ENCODE measurements around the gene NOVA1. TPM values are rescaled to one million over a fixed set of nuclear protein-coding genes. Genes with fewer than 3 reads are reported as not detected.

Gene NOVA1
- total and polyA plus RNA-seq, 2 donors (not counting 3 experiments of a cell fraction or from before 2014, with no cell fraction given), result 2.7 to 3.3 TPM

DNA sequence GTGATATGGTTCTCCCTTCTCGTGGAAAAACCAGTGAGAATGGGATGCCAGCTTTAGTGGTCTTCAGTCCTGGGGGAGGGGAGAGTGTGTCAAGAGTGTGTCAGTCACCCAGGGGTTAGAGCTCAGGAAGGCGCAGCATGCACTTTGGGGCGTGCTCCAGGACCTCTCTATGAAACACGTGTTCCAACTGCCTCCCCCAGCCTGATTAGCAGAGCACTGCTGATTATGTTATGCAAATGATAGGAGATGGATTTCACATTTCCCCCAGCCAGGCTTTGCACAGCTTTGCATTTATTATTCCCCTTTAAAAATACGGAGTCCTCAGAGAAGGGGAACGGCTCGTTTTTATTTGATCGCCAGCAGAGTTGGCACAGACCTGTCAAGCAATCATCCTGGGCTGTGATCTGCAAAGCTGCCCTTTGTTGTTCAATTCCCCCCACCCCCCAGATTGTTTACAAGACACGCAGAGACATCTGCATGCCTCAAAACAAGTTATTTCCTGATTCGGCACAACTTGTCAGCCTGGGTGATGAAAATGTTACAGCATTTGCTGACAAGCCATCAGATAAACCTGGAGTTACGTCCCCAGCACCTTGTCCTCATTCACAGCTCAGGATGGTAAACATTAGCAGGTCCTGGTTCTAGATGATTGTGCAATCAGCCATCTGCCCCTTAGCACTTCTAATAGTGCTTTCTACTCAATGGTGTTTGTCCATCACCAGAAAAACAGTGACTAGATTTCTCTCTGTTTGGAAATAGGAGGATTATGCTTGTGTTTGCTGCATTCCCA lies 196.5 kb downstream of the NOVA1 start:
- Histone ChIP-seq H3K36me3 (ENCODE audit: control insufficient read depth in 2 of 2, extremely low read depth in 1 of 2, insufficient read depth in 2 of 2, low read length in 2 of 2) (no peaks in the 10 kb centered on the region), H3K9me1 (replicated peaks; ENCODE audit: control insufficient read depth, extremely low read depth, insufficient read depth, low read length) (no peaks in the 10 kb centered on the region), H3K4me3 (replicated peaks in 1 of 3; ENCODE audit: insufficient read depth in 1 of 3, low read depth in 1 of 3, low read length in 3 of 3) (no peak overlapping the region), H3K27ac (ENCODE audit: insufficient read depth, low read depth, low read length) (no peak overlapping the region), H2AFZ (ENCODE audit: low read depth, low read length) (no peak overlapping the region), H3K4me1 (ENCODE audit: control insufficient read depth, extremely low read depth, insufficient read depth, low read length) (no peaks in the 10 kb centered on the region), H3K4me2 (ENCODE audit: insufficient read depth, low read length) (no peak overlapping the region), H3K9ac (replicated peaks; ENCODE audit: extremely low read depth, insufficient read depth, low read length) (no peak overlapping the region), H3K9me3 (replicated peaks; ENCODE audit: control insufficient read depth, insufficient read depth, low read length) (no peaks in the 10 kb centered on the region), H3K79me2 (ENCODE audit: control insufficient read depth, insufficient read depth, low read length) (no peaks in the 10 kb centered on the region), H4K20me1 (replicated peaks; ENCODE audit: control insufficient read depth, extremely low read depth, insufficient read depth, low read length) (no peaks in the 10 kb centered on the region), H3K27me3 (ENCODE audit: control insufficient read depth in 2 of 2, insufficient read depth in 2 of 2, low read length in 2 of 2) (peaks cover 0 to 3% of the 10 kb centered on the region in 2 experiments)
- no peak for FAIRE-seq
- intact Hi-C loops (cut with micrococcal nuclease) (no loop called here), dilution Hi-C loops (cut with MboI; ENCODE audit: extremely low pct_ligation_motif_present, low sequenced_read_pairs) (no loop called here)
- ChIA-PET CTCF (interaction anchor here (1.5 kb wide), 1 partner anchor 988 kb away, joined by 3 read pairs; no protein-coding TSS in a partner anchor), POLR2A (no interaction called here)
- TF ChIP-seq, protein P1, sequence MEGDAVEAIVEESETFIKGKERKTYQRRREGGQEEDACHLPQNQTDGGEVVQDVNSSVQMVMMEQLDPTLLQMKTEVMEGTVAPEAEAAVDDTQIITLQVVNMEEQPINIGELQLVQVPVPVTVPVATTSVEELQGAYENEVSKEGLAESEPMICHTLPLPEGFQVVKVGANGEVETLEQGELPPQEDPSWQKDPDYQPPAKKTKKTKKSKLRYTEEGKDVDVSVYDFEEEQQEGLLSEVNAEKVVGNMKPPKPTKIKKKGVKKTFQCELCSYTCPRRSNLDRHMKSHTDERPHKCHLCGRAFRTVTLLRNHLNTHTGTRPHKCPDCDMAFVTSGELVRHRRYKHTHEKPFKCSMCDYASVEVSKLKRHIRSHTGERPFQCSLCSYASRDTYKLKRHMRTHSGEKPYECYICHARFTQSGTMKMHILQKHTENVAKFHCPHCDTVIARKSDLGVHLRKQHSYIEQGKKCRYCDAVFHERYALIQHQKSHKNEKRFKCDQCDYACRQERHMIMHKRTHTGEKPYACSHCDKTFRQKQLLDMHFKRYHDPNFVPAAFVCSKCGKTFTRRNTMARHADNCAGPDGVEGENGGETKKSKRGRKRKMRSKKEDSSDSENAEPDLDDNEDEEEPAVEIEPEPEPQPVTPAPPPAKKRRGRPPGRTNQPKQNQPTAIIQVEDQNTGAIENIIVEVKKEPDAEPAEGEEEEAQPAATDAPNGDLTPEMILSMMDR (IDR thresholded peaks at IDR 0.05; ENCODE audit: extremely low read depth in 1 of 2, insufficient read depth in 1 of 2, low read depth in 1 of 2, low read length in 2 of 2), result no peak
- DNase-seq (ENCODE audit: low read depth, low spot score), result no peak
- BruUV-seq (replicated peaks), result no TSS peak

DNA sequence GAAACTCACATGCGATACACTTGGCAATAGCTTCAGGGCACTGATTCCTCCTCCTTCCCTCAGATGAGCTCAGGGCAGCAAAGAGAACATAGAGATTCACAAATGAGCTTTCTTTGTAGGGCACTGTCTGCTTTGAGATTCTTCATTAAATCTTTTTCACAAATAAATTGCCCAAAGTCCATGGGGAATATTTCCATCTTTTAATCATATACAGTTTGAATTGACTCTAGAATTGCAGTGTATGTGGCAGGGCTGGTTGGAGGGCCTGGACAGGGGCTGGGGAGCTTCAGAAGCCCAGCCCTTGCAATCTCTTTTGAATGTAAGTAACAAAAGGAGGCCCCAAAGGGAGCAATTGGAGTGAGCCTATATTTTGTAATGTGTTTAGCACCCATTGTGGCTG lies 197.5 kb downstream of the NOVA1 start:
- dilution Hi-C loops (cut with MboI; ENCODE audit: extremely low pct_ligation_motif_present, low sequenced_read_pairs), result no loop called here
- TF ChIP-seq POLR2A (IDR thresholded peaks at IDR 0.05; ENCODE audit: low read depth, low read length), result no peak
- TF ChIP-seq FOS (IDR thresholded peaks at IDR 0.05; ENCODE audit: borderline replicate concordance, insufficient read depth, low read length), result no peak
- no peak for TF ChIP-seq JUN (IDR thresholded peaks at IDR 0.05; ENCODE audit: borderline replicate concordance, insufficient read depth, insufficient read length, low read depth)
- ChIA-PET CTCF (no interaction called here), POLR2A (no interaction called here)
- Histone ChIP-seq H4K20me1 (replicated peaks; ENCODE audit: control insufficient read depth, extremely low read depth, insufficient read depth, low read length) (no peaks in the 10 kb centered on the region), H3K4me2 (ENCODE audit: insufficient read depth, low read length) (no peak overlapping the region), H3K79me2 (ENCODE audit: control insufficient read depth, insufficient read depth, low read length) (no peaks in the 10 kb centered on the region), H3K27me3 (ENCODE audit: control insufficient read depth in 2 of 2, insufficient read depth in 2 of 2, low read length in 2 of 2) (peaks cover 0 to 3% of the 10 kb centered on the region in 2 experiments), H3K9me3 (replicated peaks; ENCODE audit: control insufficient read depth, insufficient read depth, low read length) (no peaks in the 10 kb centered on the region), H3K4me3 (replicated peaks in 1 of 3; ENCODE audit: insufficient read depth in 1 of 3, low read depth in 1 of 3, low read length in 3 of 3) (no peak overlapping the region), H3K9me1 (replicated peaks; ENCODE audit: control insufficient read depth, extremely low read depth, insufficient read depth, low read length) (no peaks in the 10 kb centered on the region), H3K4me1 (ENCODE audit: control insufficient read depth, extremely low read depth, insufficient read depth, low read length) (no peaks in the 10 kb centered on the region), H3K36me3 (ENCODE audit: control insufficient read depth in 2 of 2, extremely low read depth in 1 of 2, insufficient read depth in 2 of 2, low read length in 2 of 2) (no peaks in the 10 kb centered on the region), H2AFZ (ENCODE audit: low read depth, low read length) (no peak overlapping the region), H3K27ac (ENCODE audit: insufficient read depth, low read depth, low read length) (no peak overlapping the region), H3K9ac (replicated peaks; ENCODE audit: extremely low read depth, insufficient read depth, low read length) (no peak overlapping the region)
- DNase-seq (ENCODE audit: low read depth, low spot score), result no peak
- no peak for FAIRE-seq
- intact Hi-C loops (cut with micrococcal nuclease), result no loop called here
- no TSS peak for BruUV-seq (replicated peaks)

Measured in endothelial cell of umbilical vein (primary cell).